ENCODE data around the gene TTC34.
"Not testable (repeated sequence)": the region's sequence is repeated elsewhere in the genome, so short reads cannot be mapped to it uniquely, and the experiment has no call there.

TTC34 gene

DNA sequence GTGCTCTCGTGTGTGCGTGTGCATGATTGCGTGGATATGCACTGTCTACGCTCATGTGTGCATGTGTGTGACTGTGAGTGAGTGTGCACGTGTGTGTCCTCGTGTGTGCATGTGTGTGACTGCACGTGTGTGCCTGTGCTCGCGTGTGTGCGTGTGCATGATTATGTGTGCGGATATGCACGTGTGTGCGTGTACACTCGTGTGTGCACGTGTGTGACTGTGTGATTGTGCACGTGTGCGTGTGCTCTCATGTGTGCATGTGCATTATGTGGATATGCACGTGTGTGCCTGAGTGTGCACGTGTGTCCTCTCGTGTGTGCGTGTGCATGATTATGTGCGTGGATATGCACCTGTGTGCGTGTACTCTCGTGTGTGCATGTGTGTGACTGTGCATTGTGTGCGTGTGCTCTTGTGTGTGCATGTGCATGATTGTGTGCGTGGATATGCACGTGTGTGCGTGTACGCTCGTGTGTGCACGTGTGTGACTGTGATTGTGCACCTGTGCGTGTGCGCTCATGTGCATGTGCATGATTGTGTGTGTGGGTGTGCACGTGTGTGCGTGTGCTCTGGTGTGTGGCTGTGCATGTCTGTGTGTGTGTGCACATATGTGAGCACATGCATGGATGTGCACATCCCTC, 170.9 kb downstream of the TTC34 start:
- Mint-ChIP-seq H3K4me3 (no peak overlapping the region), H3K9me3 (peaks cover 10% of the 10 kb centered on the region), H3K27ac (no peak overlapping the region)

DNA sequence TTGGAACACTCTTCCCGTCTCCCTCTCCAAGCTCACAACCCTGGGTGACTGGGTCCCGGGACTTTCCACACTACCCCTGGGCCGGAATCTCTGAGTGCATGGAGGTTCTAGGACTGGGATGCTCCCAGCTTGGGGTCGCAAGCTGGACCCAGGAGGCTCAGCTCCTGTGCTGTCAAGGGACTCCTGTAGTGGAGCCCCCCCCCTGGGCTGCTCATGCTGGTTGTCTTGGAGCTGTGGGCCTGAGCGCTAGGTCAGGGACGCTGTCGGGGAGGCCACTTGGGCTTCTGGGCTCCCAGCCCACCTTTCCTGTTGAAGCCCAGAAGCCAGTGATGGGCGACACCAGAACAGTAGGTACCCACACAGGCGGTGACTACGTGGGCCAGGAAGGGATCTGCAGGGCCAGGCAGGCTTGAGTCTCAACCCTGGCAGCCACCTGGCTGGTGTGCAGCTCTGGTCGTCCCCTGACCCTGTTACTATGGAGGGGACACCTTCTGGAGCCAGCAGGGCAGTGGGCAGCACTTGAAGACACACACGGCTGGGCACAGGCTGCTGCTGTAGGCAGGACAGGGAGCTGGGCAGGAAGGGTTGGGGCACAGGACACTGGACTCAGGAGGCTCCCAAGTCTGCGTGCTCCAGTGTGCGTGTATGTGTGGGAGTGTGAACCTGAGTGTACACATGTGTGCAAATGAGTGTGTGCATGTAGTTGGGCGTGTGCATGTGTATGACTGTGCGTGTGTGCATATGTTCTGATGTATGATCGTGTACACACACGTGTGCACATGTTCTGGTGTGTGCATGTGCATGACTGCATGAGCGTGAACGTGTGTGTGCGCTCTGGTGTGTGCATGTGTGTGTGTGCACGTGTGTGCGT, 171.6 kb downstream of the TTC34 start:
- peaks cover 7% of the 10 kb centered on the region for H3K4me1 Mint-ChIP-seq (ENCODE audit: low read depth)
- no peak overlapping the region for H3K27ac Mint-ChIP-seq
- no peaks in the 10 kb centered on the region for H3K36me3 Mint-ChIP-seq (ENCODE audit: low read depth)
- H3K27me3 Mint-ChIP-seq: peaks cover 73% of the 10 kb centered on the region
- H3K9me3 Mint-ChIP-seq: peaks cover 10% of the 10 kb centered on the region
- intact Hi-C loops (cut with micrococcal nuclease): no loop called here
- H3K4me3 Mint-ChIP-seq: no peak overlapping the region

More for the DNA sequence above, 170.9 kb downstream of the TTC34 start:
- Mint-ChIP-seq H3K27me3 (peaks cover 67% of the 10 kb centered on the region), H3K36me3 (ENCODE audit: low read depth) (no peaks in the 10 kb centered on the region), H3K4me1 (ENCODE audit: low read depth) (peaks cover 7% of the 10 kb centered on the region)
- intact Hi-C loops (cut with micrococcal nuclease): no loop called here

DNA sequence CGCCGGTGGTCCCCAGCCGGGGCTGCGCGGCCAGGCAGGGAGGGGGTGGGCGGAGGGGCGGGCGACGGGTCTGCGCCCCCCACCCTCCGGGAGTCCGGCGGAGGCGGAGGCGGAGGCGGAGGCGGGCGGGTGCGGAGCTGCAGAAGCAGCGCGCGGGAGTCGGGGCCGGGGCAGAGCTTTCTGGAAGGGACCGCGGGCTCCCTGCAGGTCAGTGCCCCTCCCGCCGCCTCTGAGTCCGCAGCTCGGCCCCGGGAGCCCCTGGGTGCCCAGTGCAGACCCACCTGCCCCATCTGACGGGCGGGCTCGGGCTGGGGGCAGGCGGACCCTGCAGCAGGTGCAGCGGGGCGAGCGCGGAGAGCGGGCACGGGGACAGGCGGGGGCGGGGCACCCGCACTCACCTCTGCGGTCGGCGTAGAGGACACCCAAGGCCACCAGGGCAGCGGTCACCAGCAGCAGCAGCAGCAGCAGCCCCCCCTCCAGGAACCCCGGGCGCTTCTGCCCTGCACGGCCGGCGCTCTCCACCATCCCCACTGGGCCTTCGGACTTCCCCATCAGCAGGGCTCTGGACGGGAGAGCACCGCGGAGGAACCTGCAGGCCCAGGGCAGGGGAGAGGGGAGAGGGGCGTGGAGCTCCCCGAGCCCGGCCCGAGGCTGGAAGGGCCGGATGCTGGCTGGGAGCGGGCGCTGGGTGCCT, 172.4 kb downstream of the TTC34 start:
- H3K4me1 Mint-ChIP-seq (ENCODE audit: low read depth): peaks cover 7% of the 10 kb centered on the region
- H3K27me3 Mint-ChIP-seq: peaks cover 74% of the 10 kb centered on the region
- no peaks in the 10 kb centered on the region for H3K36me3 Mint-ChIP-seq (ENCODE audit: low read depth)
- intact Hi-C loops (cut with micrococcal nuclease): no loop called here
- H3K27ac Mint-ChIP-seq: no peak overlapping the region
- H3K4me3 Mint-ChIP-seq: no peak overlapping the region
- H3K9me3 Mint-ChIP-seq: peaks cover 10% of the 10 kb centered on the region

DNA sequence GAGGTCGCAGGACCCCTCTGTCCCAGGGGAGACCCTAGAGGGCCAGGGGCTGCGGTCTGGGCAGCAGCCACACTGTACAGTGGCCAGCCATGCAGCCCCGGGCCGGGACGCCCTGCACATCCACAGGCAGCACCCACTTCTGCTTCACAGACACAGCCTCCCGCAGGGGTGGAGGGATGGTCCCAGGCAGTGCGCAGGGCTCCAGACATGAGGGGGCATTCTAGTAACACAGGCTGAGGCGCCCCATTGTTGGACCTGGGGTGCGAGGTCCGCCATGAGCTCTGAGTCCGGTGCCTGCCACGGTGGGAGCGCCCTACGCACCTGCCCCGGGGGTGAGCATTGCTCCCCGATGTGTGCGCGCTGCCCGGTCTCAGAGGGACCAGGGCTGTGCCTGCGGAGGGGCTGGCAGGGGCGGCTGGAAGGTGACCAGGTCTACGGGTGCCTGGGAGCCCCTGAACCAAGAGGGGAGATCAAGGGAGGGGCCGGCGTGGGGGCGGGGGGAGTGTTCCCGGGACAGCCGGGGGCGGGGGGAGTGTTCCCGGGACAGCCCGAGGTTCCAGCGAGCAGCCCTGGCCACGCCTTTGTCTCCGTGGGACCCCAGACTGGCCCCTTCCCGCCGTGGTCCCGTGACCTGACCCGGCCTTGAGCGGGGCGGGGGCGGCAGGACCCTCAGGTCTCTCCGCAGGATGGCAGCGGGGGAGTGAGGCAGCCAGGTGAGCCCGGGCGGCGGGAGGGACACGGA, 173.1 kb downstream of the TTC34 start:
- Mint-ChIP-seq H3K27ac (no peak overlapping the region), H3K4me3 (no peak overlapping the region), H3K4me1 (ENCODE audit: low read depth) (peaks cover 7% of the 10 kb centered on the region), H3K27me3 (peaks cover 75% of the 10 kb centered on the region), H3K36me3 (ENCODE audit: low read depth) (no peaks in the 10 kb centered on the region), H3K9me3 (peaks cover 10% of the 10 kb centered on the region)
- intact Hi-C loops (cut with micrococcal nuclease): no loop called here

DNA sequence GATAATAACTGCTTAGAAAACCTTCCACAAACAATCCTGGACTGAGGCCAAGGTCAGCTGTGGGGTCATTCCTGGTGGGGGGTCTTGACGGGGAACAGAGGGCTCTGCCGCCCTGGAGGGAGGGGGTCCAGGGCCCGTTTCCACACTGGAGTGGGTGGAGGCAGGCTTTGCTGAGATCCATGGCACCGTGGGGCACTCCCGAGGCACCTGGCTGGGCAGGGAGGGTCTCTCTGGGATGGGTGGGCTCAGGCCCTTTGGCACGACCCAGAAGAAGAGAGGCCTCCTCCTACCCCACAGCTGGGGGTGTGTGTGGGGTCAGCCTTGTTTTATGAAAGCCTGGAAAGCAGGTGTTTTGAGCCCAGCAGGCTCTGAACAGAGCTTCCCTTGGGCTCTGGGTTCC, 173.7 kb downstream of the TTC34 start:
- Mint-ChIP-seq H3K27me3 (peaks cover 79% of the 10 kb centered on the region), H3K27ac (no peak overlapping the region), H3K4me1 (ENCODE audit: low read depth) (peaks cover 1% of the 10 kb centered on the region), H3K9me3 (peaks cover 10% of the 10 kb centered on the region), H3K4me3 (no peak overlapping the region), H3K36me3 (ENCODE audit: low read depth) (no peaks in the 10 kb centered on the region)
- intact Hi-C loops (cut with micrococcal nuclease): no loop called here

DNA sequence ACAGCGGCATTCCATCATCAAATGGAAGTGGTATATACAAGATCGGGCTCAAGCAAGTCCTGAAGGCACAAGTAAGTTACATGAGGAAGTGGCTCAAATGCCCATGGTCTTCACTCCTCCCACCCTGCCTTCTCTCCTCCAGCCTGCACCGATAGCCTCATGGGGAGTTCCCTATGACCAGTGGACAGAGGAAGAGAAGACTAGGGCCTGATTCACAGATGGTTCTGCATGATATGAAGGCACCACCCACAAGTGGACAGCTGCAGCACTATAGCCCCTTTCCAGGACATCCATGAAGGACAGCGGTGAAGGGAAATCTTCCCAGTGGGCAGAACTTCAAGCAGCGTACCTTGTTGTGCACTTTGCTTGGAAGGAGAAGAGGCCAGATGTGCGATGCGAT, 175.7 kb downstream of the TTC34 start:
- H3K36me3 Mint-ChIP-seq (ENCODE audit: low read depth); intact Hi-C loops (cut with micrococcal nuclease); H3K4me3 Mint-ChIP-seq; H3K9me3 Mint-ChIP-seq; H3K4me1 Mint-ChIP-seq (ENCODE audit: low read depth); H3K27ac Mint-ChIP-seq: not testable (repeated sequence)
- H3K27me3 Mint-ChIP-seq: peaks cover 78% of the 10 kb centered on the region

DNA sequence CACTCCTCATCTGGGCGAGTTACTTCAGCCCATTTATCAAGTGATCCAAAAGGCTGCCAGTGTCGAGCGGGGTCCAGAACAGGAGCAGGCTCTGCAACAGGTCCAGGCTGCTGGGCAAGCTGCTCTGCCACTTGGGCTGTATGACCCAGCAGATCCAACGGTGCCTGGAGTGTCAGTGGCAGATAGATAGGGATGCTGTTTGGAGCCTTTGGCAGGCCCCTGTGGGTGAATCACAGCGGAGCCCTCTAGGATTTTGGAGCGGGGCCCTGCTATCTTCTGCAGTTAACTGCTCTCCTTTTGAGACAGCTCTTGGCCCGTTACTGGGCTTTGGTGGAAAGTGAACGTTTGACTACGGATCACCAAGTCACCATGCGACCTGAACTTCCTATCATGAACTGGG, 176.2 kb downstream of the TTC34 start:
- intact Hi-C loops (cut with micrococcal nuclease): no loop called here
- Mint-ChIP-seq H3K4me1 (ENCODE audit: low read depth) (no peaks in the 10 kb centered on the region), H3K27me3 (peaks cover 76% of the 10 kb centered on the region), H3K27ac (no peak overlapping the region), H3K36me3 (ENCODE audit: low read depth) (no peaks in the 10 kb centered on the region), H3K4me3 (no peak overlapping the region), H3K9me3 (peaks cover 4% of the 10 kb centered on the region)

DNA sequence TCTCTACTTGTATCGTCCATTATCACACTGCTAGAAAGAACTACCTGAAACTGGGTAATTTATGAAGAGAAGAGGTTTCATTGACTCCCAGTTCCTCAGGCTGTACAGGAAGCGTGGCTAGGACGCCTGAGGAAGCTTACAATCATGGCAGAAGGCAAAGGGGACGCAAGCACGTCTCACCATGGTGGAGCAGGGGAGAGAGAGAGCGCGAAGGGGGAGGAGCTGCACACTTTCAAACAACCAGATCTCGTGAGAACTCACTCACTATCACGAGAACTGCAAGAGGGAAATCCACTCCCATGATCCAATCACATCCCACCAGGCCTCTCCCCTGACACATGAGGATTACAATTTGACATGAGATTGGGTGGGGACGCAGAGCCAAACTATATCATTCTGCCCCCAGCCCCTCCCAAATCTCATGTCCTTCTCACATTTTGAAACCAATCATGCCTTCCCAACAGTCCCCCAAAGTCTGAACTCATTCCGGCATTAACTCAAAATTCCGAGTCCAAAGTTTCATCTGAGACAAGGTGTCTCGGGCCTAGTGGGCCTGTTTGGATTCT, 176.7 kb downstream of the TTC34 start:
- Mint-ChIP-seq H3K27me3 (peaks cover 73% of the 10 kb centered on the region), H3K27ac (no peak overlapping the region), H3K36me3 (ENCODE audit: low read depth) (no peaks in the 10 kb centered on the region), H3K9me3 (no peaks in the 10 kb centered on the region), H3K4me1 (ENCODE audit: low read depth) (no peaks in the 10 kb centered on the region), H3K4me3 (no peak overlapping the region)
- intact Hi-C loops (cut with micrococcal nuclease): no loop called here

DNA sequence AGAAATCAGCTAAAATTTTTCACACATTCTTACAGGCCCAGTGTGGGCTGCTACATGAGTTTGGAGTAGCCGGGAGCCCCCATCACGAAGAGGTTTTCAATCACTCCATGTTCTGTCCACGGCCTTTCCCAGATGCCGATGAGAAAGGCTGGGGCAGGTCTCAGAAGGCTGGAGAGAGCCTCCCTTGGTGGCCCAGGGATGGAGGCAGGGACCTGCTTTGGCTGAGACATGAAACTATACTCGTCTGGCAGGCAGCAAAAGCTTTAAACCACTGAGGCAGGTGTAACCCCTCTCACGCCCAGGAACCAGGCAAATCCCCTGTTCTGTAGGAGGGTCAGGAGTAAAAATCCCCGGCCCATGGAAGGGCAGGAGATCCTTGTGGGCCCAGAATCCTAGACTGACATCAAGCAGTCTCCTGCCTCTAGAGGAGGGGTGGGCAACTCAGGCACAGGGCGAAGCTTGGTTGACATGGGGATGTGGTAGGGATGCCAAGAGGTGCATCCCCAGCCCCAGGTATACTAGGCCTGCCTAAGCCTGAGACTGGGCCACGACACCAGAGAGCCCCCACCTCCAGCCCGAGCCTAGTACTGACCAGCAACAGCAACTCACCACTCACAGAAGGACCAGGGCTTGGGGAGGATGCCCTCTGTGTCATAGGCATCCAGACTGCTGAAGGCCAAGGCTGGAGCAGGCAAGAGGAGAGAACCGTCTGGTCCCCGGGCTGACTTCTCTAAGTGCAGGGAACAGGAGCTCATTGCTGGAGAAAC, 177.7 kb downstream of the TTC34 start:
- no peaks in the 10 kb centered on the region for H3K4me1 Mint-ChIP-seq (ENCODE audit: low read depth)
- H3K27ac Mint-ChIP-seq: no peak overlapping the region
- H3K36me3 Mint-ChIP-seq (ENCODE audit: low read depth): no peaks in the 10 kb centered on the region
- no peak overlapping the region for H3K4me3 Mint-ChIP-seq
- peaks cover 69% of the 10 kb centered on the region for H3K27me3 Mint-ChIP-seq
- no peaks in the 10 kb centered on the region for H3K9me3 Mint-ChIP-seq
- intact Hi-C loops (cut with micrococcal nuclease): no loop called here

DNA sequence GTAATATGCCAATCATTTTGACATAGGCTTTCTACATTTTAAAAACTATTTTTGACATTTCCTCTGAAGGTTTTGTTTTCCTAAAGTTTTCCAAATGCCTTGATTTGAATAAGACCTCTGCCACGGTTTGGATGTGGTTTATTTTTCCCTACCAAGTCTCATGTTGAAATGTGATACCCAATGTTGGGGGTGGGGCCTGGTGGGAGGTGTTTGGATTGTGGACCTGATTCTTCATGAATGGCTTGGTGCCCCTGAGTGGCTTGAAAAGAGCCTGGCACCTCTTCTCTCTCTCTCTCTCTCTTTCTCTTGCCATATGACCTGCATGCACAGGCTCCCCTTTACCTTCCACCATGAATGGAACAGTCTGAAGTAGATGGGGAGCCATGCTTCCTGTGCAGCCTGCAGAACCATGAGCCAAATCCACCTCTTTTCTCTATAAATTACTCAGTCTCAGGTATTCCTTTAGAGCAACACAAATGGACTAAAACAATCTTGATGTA, 183.5 kb downstream of the TTC34 start:
- Mint-ChIP-seq H3K9me3 (peaks cover 28% of the 10 kb centered on the region), H3K27me3 (peaks cover 45% of the 10 kb centered on the region), H3K36me3 (ENCODE audit: low read depth) (no peaks in the 10 kb centered on the region), H3K27ac (no peak overlapping the region), H3K4me1 (ENCODE audit: low read depth) (peaks cover 5% of the 10 kb centered on the region), H3K4me3 (no peak overlapping the region)
- intact Hi-C loops (cut with micrococcal nuclease): no loop called here

DNA sequence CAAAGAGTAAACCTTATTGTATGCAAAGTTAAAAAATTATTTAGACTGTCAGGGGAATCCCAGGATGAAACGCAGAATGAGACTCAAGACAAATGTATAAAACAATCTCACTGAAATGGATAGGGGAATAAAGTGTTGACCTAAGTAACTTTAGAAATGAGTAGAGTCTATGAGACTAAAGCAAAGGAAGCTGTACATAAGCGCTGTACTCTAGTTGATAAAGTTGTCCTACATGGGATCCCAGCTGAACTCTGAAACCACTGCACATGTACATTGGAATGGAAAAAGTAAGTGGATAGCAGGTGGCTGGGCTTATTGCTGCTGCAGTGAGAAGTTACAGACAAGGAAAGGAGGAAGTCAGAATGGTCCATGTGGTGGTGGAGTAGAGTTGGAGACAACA, 187.3 kb downstream of the TTC34 start:
- peaks cover 34% of the 10 kb centered on the region for H3K27me3 Mint-ChIP-seq
- no peak overlapping the region for H3K27ac Mint-ChIP-seq
- no peaks in the 10 kb centered on the region for H3K36me3 Mint-ChIP-seq (ENCODE audit: low read depth)
- H3K4me3 Mint-ChIP-seq: no peak overlapping the region
- intact Hi-C loops (cut with micrococcal nuclease): no loop called here
- H3K9me3 Mint-ChIP-seq: peaks cover 28% of the 10 kb centered on the region
- peaks cover 5% of the 10 kb centered on the region for H3K4me1 Mint-ChIP-seq (ENCODE audit: low read depth)

DNA sequence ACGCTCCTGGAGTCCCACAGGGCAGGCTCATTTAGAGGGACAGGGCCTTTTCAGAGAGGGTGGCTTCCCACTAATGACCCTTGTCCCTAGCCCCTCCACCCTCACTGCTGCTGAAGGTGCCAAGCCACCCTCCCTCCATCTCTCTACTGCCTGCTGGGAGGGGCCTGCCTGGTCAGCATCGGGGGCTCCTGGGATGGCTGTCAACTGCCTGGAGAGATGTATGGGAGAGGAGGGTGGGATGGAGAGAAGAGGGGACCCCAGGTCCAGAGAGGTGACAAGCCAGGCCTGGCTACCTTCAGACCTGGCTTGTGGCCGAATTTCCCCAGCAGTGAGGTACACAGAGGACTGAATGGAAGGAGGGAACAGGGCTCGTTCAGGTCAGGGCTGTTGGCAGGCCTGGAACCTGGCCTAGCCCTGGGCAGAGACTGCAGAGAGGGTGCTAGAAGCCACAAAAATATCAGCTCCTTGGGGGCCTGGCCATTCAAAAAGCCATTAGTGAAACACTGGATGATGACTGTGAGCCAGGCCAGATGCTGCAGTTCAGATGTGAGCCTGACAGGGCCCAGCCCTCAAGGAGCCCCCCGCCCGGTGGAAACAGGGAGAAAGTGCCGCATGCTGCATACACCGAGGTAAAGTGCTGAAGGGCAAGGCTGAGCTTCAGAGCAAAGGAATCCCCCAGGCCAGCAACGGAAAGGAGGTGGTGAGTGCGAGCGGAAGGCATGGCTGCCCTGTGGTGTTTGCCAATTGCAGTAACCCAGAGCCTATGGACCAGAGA, 188.7 kb downstream of the TTC34 start:
- peaks cover 28% of the 10 kb centered on the region for H3K9me3 Mint-ChIP-seq
- H3K4me1 Mint-ChIP-seq (ENCODE audit: low read depth): no peaks in the 10 kb centered on the region
- no peak overlapping the region for H3K27ac Mint-ChIP-seq
- H3K4me3 Mint-ChIP-seq: no peak overlapping the region
- peaks cover 31% of the 10 kb centered on the region for H3K27me3 Mint-ChIP-seq
- intact Hi-C loops (cut with micrococcal nuclease): no loop called here
- H3K36me3 Mint-ChIP-seq (ENCODE audit: low read depth): no peaks in the 10 kb centered on the region
